Measurements from ENCODE around the gene CCDC69. TPM values are rescaled to one million over a fixed set of nuclear protein-coding genes. Genes with fewer than 3 reads are reported as not detected.

CCDC69 gene
- total RNA-seq, 4 donors from 2014 or later, result 204 to 317 (median 256) TPM

GRCh38 chr5:151155775-151156506 is 68.0 kb downstream of the CCDC69 start:
- Histone ChIP-seq H3K27me3 (no peaks in the 10 kb centered on the region), H3K4me1 (peaks cover 14 to 76% (median 42%) of the 10 kb centered on the region in 3 donors), H3K9me3 (no peaks in the 10 kb centered on the region), H3K27ac (peak overlapping the region; percentile 80 to 97 (median 94)), H3K4me3 (peak overlapping the region; percentile 80 to 96), H3K36me3 (no peaks in the 10 kb centered on the region)
- TF ChIP-seq POLR2AphosphoS5 (IDR thresholded peaks at IDR 0.05) (no peak), CTCF (IDR thresholded peaks at IDR 0.05) (peak in 1 of 4 experiments; percentile 12)
- no peak for ATAC-seq
- WGBS, 2 donors (ENCODE audit: low coverage in 1 of 2), result no CpG with 5 or more reads among the region's 9 CpGs

- WGBS, 2 donors (ENCODE audit: low coverage in 1 of 2), result 27 to 37% methylated on average over 7 to 9 of the region's 9 CpGs
- Histone ChIP-seq H3K9me3 (no peaks in the 10 kb centered on the region), H3K4me3 (peak overlapping the region; percentile 80 to 96), H3K36me3 (no peaks in the 10 kb centered on the region), H3K27me3 (no peaks in the 10 kb centered on the region), H3K27ac (peak overlapping the region; percentile 70 to 97 (median 94)), H3K4me1 (peaks cover 14 to 84% (median 50%) of the 10 kb centered on the region in 3 donors)
- TF ChIP-seq CTCF (IDR thresholded peaks at IDR 0.05), result no peak
- TF ChIP-seq POLR2AphosphoS5 (IDR thresholded peaks at IDR 0.05), result no peak
- TF ChIP-seq POLR2A (IDR thresholded peaks at IDR 0.05), result no peak
- TF ChIP-seq EP300 (IDR thresholded peaks at IDR 0.05), result no peak
- no peak for ATAC-seq
Observed at GRCh38 chr5:151154931-151155774, 68.7 kb downstream of the CCDC69 start.

- peak overlapping the region in 3 of 4 donors; percentile 82 to 95 (median 92) for H3K27ac ChIP-seq
- H3K4me1 ChIP-seq, result peaks cover 14 to 93% (median 52%) of the 10 kb centered on the region in 3 donors
- TF ChIP-seq POLR2A (IDR thresholded peaks at IDR 0.05) (no peak), CTCF (IDR thresholded peaks at IDR 0.05) (no peak), EP300 (IDR thresholded peaks at IDR 0.05) (no peak), POLR2AphosphoS5 (IDR thresholded peaks at IDR 0.05) (no peak)
Observed at GRCh38 chr5:151153766-151154272, 70.1 kb downstream of the CCDC69 start.

DNA sequence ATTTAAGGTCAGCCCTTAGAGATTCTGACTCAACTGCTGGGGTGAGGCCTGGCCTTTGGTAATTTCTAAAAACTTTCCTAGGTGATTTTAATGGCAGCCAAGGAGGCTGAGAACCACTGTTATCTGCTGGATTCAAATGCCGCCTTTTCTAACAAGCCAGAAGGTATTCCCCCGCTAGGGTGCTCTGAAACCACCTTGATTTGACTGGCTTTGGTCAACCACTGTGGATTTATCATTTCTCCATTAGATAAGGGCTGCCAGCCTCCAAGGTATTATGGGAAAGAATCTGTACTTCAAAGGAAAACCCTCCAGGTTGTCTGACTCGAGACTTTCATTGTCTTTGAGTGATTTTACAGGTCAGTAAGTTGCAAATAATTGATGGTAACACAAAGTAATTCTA is 70.6 kb downstream of the CCDC69 start:
- WGBS, 2 donors (ENCODE audit: low coverage in 1 of 2), result 20 to 47% methylated on average over 1 to 3 of the region's 3 CpGs
- Histone ChIP-seq H3K36me3 (no peaks in the 10 kb centered on the region), H3K9me3 (no peaks in the 10 kb centered on the region), H3K27me3 (no peaks in the 10 kb centered on the region), H3K4me1 (peaks cover 14 to 93% (median 52%) of the 10 kb centered on the region in 3 donors), H3K27ac (peak overlapping the region in 3 of 4 donors; percentile 82 to 95 (median 92)), H3K4me3 (no peak overlapping the region)
- no peak for ATAC-seq
- TF ChIP-seq POLR2AphosphoS5 (IDR thresholded peaks at IDR 0.05), result no peak
- TF ChIP-seq POLR2A (IDR thresholded peaks at IDR 0.05), result no peak
- no peak for TF ChIP-seq EP300 (IDR thresholded peaks at IDR 0.05)
- no peak for TF ChIP-seq CTCF (IDR thresholded peaks at IDR 0.05)

More at GRCh38 chr5:151153766-151154272, 70.1 kb downstream of the CCDC69 start:
- no peak for ATAC-seq
- H3K27me3 ChIP-seq, result no peaks in the 10 kb centered on the region
- 47% methylated on average over 2 to 3 of the region's 3 CpGs for WGBS, 2 donors (ENCODE audit: low coverage in 1 of 2)
- H3K9me3 ChIP-seq, result no peaks in the 10 kb centered on the region
- H3K36me3 ChIP-seq, result no peaks in the 10 kb centered on the region
- H3K4me3 ChIP-seq, result no peak overlapping the region
